Measurements from ENCODE around the gene PTPRS.

DNA sequence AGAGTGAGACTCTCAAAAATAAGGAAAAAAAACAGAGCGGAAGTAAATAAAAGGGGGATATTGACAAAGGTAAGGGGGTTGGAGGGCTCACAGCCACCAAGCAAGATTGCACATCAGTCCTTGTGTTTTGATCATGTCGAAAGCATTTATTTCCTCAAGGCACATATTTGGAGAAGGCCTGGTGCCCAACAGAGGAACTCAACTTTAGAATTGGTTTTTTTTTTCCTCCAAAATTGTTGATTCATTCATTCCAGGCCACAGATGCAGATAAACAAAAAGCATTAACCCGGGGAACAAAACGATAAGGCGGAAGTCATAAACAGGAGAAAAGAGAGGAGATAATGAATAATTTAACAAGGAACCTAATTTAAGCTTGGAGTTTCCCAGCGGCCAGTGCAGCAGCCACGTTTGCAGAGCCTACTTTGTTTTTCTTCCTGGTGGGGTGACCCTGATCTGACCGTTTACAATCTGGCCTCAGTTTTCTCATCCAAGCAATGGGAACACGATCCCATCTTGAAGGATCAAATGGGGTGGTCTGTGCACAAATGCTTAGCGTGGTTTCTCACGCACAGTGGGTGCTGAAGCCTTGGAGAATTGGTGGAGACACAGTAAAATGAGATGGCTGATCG lies 2.1 kb upstream of the PTPRS start:
- TF ChIP-seq GATA2 (IDR thresholded peaks at IDR 0.05; ENCODE audit: low read depth, low read length) = no peak
- TF ChIP-seq GATA3 (IDR thresholded peaks at IDR 0.05; ENCODE audit: low read depth, low read length) = no peak

All from SH-SY5Y (cell line).